Measurements from ENCODE around the gene CHCHD4.

Gene CHCHD4

DNA sequence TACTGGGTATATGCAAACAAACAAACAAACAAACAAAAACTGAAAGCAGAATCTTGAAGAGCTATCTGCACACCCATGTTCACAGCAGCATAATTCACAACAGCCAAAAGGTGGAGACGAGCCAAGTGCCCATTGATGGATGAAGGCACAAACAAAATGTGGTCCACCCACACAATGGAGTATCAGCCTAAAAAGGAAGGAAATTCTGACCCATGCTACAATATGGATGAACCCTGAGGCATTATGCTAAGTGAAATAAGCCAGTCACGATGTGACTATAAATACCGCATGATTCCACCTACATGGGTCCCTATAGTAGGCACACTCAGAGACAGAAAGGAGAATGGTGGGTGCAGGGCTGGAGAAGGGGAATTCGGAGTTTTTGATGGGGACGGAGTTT lies 29.6 kb upstream of the CHCHD4 start:
- DNase-seq (ENCODE audit: insufficient read length, low spot score) (no peak), FAIRE-seq (no peak)
- no peak for TF ChIP-seq POLR2A (IDR thresholded peaks at IDR 0.05; ENCODE audit: low read depth, low read length)

DNA sequence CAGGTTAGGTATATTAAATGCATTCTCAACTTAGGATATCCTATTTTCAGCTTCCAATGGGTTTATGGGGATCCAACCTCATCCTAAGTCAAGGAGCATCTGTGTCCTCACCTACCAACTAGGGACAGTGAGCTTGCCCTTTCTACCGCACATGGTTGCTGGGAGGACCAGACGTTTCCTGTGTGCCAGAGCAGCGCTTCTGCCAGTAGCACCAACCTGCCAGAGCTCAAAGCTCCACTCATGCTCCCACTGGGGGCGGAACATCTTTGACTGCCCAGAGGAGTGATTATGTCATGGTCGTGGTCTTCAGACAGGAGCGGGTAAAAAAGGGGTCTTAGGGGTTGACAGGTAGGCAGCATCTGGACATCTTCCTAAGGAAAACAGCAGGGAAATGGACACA lies 29.0 kb upstream of the CHCHD4 start:
- no peak for DNase-seq (ENCODE audit: insufficient read length, low spot score)
- no peak for TF ChIP-seq POLR2A (IDR thresholded peaks at IDR 0.05; ENCODE audit: low read depth, low read length)
- FAIRE-seq = no peak

DNA sequence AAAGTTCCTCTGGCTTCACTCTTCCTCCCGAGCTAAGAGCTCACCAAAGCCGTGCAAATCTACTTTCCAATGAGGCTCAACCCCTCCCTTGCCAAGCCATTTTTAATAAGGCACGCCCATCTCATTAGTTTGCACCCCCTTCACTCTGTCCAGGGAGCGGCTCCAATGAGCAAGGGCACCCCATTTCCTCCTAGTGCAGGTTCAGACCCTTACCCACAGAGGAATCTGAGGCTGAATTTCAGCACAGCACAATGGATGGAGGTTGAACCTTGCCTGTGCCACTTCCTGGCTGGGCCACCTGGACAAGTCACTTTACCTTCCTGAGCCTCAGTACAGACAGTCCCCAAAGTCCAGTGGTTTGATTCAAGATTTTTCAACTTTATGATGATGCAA lies 28.3 kb upstream of the CHCHD4 start:
- DNase-seq (ENCODE audit: insufficient read length, low spot score) = no peak
- no peak for FAIRE-seq
- no peak for TF ChIP-seq POLR2A (IDR thresholded peaks at IDR 0.05; ENCODE audit: low read depth, low read length)

DNA sequence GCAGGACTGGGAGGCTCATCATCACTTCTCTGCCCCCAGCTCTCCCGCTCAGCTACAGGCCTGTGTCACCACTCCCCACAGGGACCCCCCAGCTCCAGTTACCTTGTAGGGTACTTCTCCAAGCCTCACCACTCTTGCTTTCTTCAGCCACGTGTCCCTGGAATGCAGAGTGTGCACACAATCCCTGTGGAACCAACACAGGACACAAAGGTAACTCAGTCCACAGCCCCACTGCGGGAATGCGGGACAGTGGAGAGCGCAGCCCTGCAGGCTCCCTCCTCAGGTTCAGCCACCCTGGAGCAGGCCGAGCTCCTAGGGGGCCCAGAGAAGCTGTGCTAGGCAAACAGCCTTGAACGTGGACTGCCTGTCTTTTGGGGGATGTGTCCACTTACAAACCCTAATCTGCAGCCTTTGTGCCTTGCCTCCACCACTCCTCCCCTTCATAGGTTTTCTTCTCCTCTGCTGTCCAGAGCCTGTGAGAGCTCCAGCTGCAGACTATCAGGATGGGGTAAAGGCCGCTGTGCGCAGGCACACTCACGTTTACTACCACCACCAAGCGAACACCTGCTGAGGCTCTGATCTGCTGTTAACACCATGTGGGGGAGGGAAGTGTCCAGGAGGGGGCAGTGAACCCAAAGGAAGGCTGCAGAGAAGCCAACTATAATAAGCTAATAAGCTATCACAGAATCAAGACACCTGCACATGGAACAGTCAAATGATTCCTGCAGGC lies 27.7 kb upstream of the CHCHD4 start:
- DNase-seq (ENCODE audit: insufficient read length, low spot score) = no peak
- FAIRE-seq = no peak
- TF ChIP-seq POLR2A (IDR thresholded peaks at IDR 0.05; ENCODE audit: low read depth, low read length) = no peak

DNA sequence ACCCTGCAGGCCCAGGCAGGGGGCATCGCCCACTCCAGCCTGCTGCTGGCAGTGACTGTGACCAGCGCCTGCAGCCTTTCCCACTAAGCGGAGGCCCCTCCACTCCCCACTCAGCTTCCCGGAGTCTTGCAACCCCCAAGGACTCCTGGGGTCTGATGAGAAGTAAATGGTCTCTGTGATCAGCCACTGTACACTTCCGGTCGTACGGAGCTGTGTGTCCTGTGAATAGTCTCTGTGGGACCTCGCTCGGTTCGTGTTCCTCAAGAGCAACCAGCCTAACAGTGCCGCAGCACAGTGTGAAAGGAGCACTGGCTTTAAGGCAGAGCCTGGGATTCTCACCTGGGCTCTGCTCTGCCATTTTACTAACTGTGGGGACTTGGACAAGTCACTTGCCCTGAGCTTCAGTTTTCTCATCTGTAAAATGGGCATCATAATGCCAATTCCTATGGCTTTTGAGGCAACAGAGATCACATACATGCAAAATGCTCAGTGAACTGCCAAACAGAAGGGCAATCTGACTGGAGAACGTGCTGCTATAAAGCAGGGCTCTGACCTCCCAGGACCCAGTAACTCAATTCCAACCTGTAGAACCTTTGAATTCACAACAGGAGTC lies 26.9 kb upstream of the CHCHD4 start:
- DNase-seq (ENCODE audit: insufficient read length, low spot score) (no peak), FAIRE-seq (no peak)
- TF ChIP-seq POLR2A (IDR thresholded peaks at IDR 0.05; ENCODE audit: low read depth, low read length) = no peak

DNA sequence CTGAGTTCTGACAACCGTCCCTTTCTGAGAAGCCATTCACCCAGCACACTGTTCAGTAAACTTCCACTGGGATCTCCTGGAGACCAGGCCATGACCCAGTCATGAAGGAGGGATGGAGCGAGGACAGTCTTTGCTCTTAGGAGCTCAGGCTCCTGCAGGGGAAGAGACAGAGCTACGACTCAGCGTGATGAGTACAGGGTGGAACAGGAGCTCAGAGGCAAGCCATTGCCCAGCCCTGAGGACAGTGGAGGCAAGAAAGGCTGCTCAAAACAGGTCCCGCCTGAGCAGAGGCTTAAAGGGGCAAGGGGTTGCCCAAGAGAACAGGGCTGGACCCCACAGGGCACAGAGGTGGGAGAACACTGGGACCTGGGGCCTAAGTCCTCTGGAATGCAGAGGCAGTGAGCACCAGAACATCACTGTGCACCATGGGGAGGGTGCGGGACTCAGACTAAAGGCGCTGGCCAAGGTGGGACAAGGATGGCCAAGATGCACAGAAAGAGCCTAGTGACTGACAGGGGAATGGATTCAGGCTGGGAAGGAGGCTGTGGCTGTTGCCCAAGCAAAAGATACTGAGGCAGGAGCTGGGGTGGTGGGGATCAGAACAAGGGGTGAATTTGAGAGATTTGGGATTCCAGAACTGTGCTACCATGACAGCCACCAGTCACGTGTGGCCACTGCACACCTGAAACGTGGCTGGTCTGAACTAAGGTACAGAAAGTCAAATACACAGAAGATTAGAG lies 26.0 kb upstream of the CHCHD4 start:
- no peak for TF ChIP-seq POLR2A (IDR thresholded peaks at IDR 0.05; ENCODE audit: low read depth, low read length)
- DNase-seq (ENCODE audit: insufficient read length, low spot score) = no peak
- no peak for FAIRE-seq

DNA sequence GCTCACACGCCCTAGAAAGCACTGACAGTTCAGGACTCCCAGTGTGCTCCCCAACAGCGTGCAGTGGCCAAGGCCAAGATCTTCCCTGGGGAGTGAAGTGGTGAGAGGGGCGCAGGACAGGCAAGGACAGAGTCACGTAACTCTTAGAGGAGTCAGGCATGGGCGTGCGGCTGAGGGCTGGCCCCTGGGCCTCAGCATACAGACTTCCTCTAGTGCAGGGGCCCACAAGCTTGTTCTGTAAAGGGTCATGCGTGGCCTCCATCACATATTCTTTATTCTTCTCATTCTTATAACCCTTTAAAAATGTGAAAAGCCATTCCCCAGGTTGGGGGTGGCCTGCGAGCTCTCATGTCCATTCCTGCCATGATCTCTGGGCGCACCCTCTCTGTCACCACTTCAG lies 25.4 kb upstream of the CHCHD4 start:
- TF ChIP-seq POLR2A (IDR thresholded peaks at IDR 0.05; ENCODE audit: low read depth, low read length) = no peak
- FAIRE-seq (no peak), DNase-seq (ENCODE audit: insufficient read length, low spot score) (no peak)

DNA sequence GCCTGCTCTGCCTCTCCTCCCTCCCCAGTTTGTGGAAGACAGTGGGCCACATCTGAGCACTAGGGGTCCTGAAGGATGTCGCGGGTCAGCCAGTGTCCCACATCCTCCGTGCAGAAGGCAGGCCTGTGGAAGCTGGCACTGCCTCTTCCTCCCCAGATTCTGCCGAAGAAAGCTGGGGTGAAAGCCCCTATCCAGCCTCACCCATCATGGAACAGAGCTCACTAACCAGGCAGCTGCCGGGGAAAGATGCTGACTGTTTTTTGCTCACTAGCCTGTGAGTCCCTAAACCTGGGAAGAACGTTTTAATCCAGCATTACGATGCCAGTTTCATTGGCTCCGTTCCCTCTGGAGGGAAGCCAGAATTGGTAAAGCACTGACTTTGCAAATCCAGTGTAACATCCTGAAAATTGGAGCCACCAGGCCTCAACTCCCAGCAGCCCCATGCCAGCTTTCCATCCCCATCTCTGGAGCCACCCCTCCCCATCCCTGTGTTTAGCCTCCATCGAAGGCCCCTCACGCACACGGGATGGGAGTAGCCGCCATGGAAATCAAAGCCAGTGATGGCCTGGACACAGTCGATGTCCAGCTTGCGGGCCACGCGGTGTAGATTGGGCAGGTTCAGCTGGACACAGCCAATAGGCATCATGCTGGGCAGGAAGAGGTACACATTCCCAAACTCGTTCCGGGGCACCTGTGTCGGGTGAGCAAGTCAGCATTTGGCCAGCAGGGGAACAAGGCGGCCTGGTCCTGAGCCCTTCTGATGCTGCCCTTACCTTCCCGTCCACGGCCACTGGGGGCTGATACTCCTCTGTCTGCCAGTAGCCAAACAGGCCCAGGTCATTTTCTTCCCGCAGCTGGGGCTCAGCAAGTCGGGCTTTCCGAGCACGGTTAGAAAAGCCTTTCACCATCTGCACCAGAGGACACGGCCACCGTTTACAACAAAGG lies 23.6 kb upstream of the CHCHD4 start:
- no peak for FAIRE-seq

DNA sequence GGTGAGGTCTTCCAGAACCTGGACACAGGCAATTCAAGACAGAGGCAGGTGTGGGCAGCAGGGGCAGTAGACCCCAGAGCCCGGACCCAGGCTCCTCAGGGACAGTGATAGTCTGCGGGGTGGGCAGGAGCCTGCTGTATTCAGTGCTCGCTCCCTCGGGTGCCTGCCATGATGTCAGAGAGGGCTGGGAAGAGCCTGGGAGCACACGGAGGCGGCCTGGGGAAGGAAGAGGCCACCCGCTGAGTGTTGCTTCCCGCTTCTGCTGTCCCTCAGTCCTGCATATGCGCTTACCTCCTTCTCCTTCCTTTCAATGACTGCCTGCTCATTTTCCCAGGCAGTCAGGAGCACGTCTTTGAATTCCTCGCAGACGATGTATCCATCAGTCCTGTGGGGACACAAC lies 22.9 kb upstream of the CHCHD4 start:
- no peak for FAIRE-seq
- no peak for DNase-seq (ENCODE audit: insufficient read length, low spot score)
- TF ChIP-seq POLR2A (IDR thresholded peaks at IDR 0.05; ENCODE audit: low read depth, low read length) = no peak

More for the DNA sequence above, 23.6 kb upstream of the CHCHD4 start:
- no peak for DNase-seq (ENCODE audit: insufficient read length, low spot score)
- no peak for TF ChIP-seq POLR2A (IDR thresholded peaks at IDR 0.05; ENCODE audit: low read depth, low read length)

DNA sequence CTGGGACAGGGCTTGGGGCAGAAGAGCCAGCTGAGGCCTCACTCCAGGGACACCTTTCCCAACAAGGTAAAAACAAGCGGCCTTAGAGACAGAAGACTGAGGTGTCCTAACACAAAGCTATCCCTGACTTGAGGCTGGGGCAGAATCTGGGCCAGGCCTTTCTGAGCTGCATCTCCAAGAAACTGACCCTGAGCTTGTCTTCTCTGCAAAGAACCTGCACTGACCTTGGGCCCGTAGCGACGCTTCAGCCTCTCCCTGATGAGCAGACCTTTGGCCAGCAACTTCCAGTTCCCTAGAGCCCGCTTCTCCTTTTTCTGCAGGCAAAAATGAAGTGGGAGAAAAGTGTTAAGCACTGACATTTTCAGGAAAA lies 22.4 kb upstream of the CHCHD4 start:
- no peak for FAIRE-seq
- no peak for TF ChIP-seq POLR2A (IDR thresholded peaks at IDR 0.05; ENCODE audit: low read depth, low read length)
- DNase-seq (ENCODE audit: insufficient read length, low spot score) = no peak

DNA sequence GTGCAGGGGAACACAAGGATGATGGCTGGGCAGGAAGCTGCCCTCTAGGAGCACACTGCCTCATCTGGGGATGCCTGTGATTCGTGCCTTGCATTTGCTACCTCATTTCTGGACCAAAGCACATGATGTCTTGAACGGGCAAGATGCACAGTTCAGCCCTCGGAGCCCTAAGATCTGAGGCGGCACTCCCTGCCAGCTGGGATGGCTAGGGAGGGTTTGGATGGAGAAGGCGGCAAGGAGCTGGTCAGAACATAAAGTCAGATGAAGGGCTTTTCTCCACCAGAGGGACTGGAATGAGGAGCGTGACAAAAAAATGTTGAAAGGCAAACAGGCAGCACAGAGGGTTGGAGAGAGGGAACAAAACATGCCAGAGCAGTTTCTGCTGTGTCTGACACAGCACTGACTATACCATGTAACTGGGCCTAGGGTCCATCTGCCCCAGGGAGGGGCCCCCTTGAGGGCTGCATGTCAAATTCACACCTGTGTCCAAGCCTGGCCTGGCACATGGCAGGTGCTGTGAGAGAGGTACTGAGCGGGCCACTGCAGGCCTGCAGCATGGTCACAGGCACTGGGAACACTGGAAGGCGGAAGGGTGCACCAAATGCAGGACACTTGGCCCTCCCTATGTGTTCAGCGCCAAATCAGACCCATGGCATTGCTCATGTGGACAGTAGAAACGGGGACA lies 21.9 kb upstream of the CHCHD4 start:
- TF ChIP-seq POLR2A (IDR thresholded peaks at IDR 0.05; ENCODE audit: low read depth, low read length) = no peak
- DNase-seq (ENCODE audit: insufficient read length, low spot score) (no peak), FAIRE-seq (no peak)

DNA sequence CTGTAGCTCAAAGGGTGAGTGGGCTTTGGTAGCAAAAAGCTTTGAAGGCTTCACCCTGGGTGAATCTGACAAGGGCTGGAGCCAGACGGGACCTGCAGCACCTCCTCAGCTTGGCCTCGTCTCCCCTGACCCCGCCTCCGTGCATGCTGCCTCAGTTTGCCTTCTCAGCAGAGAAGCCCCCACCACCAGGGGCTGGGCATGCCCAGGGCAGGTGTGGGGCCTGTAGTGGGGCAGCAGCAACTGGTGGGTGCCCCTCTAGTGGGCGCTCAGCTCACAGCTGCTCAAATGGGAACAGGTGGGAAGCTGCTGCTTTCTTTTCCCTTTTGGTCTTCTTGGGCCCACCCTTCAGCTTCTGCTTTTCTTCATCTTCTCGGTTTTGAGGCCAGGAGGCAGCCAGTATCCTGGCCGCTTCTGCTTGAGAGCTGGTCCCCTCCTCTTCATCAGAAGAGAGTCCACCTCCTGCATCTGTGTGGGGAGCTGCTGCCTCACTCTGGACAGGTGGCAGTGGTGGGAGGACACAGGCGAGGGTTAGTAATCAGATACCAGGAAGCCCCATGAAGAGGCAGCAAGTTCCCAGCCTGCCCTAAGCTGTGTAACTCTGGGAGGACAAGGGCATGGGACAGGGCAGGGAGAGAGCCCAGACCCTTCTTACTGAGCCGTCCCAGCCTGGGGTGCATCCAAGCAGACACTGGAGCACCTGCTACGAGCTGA lies 21.2 kb upstream of the CHCHD4 start:
- DNase-seq (ENCODE audit: insufficient read length, low spot score) (no peak), FAIRE-seq (no peak)
- no peak for TF ChIP-seq POLR2A (IDR thresholded peaks at IDR 0.05; ENCODE audit: low read depth, low read length)

DNA sequence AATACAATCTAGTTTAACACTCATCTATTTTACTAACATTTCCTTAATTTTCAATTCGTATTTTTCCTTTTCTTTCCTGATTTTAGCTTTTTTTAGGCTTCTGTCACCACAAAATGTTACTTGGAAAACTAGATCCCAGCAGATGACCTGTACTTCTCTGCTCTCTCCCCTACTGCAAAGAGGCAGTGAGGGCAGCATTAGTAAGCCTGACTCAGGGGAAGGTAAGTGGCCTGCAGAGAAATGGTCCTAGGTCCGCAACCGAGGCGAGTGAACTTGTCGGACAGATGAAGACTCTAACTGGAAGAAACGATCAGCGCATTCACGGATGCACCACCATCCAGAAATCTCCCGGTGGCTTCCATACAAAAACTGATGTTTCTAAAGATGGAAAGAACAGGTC lies 20.6 kb upstream of the CHCHD4 start:
- no peak for TF ChIP-seq POLR2A (IDR thresholded peaks at IDR 0.05; ENCODE audit: low read depth, low read length)

More for the DNA sequence above, 20.6 kb upstream of the CHCHD4 start:
- FAIRE-seq = no peak
- DNase-seq (ENCODE audit: insufficient read length, low spot score) = no peak
